Cardiac muscle cell (in vitro differentiated cells and primary cell): Measurements from ENCODE around the gene USP53. TPM values are rescaled to one million over a fixed set of nuclear protein-coding genes. Genes with fewer than 3 reads are reported as not detected.

Experiments
- DNase-seq, 2 donors: peaks; one replicate each; pipeline versions ENCODE4 v3.0.0 to v3.0.0-alpha.2; 2010 to 2017; ENCODE audit warnings: low read depth in 1 of 2, low spot score in 1 of 2
- H3K27ac ChIP-seq: fragments of 200-600 bp; sonication (generic); 2 replicates; pipeline ENCODE4 v1.5.1; 2016
- H3K27me3 ChIP-seq: fragments of 200-600 bp; sonication (generic); 2 replicates; pipeline ENCODE4 v1.6.0; 2016; ENCODE audit warnings: control low read depth
- H3K36me3 ChIP-seq: fragments of 200-600 bp; sonication (generic); 2 replicates; pipeline ENCODE4 v1.5.1; 2016; ENCODE audit warnings: control low read depth
- H3K4me1 ChIP-seq: fragments of 200-600 bp; sonication (generic); 2 replicates; pipeline ENCODE4 v1.8.1; 2017; ENCODE audit warnings: low read depth, mild to moderate bottlenecking, mixed run types
- H3K4me3 ChIP-seq: fragments of 200-600 bp; sonication (generic); 2 replicates; pipeline ENCODE4 v1.5.1; 2016; ENCODE audit warnings: mild to moderate bottlenecking
- H3K9me3 ChIP-seq: fragments of 200-600 bp; sonication (generic); 2 replicates; pipeline ENCODE4 v1.5.1; 2017; ENCODE audit warnings: low read depth, mild to moderate bottlenecking, control low read depth
- CTCF ChIP-seq: IDR thresholded peaks from 2 replicates; pipeline ENCODE4 v1.5.1; 2012; ENCODE audit warnings: low read depth, mild to moderate bottlenecking, low read length
- polyA plus RNA-seq: library from polyadenylated mRNA; unstranded; fragments of >200 nt; fragmentation: Nextera tagmentation; extraction: Ambion mirVana; gene quantifications from 2 replicates; pipeline ENCODE4 v1.2.1, GENCODE V29; 2016
- total RNA-seq: library from RNA; depleted of rRNA; stranded (reverse); fragments of >200 nt; gene quantifications from 2 replicates; pipeline ENCODE4 v1.2.3, GENCODE V29; 2016

USP53 gene
- total and polyA plus RNA-seq, 2 experiments from 2014 or later: 14.1 to 28.1 TPM

DNA sequence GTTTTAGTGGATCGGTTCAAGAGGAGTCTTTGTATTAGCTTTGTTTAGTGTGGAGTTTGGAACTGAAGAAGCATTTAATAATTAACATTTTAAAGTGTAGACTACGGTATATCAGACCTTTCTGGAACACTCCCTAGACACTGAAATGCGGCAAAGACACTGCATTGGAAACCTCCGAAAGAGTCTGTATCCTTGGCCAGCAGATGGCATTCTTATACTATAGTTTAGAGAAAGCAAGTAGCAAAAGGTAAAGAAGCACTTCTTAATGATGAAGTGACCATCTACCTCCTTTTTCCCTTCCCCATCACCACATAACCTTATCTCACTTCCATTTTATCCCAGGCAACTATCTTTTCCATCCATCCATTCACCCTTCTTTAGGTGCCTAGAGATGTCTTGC is 101.8 kb downstream of the USP53 start:
- no peaks in the 10 kb centered on the region for H3K27me3 ChIP-seq
- H3K27ac ChIP-seq: no peak overlapping the region
- TF ChIP-seq CTCF: peak; percentile 55
- DNase-seq: peak; percentile 64 to 68
- no peaks in the 10 kb centered on the region for H3K9me3 ChIP-seq
- no peak overlapping the region for H3K4me3 ChIP-seq
- H3K36me3 ChIP-seq: peaks cover 6% of the 10 kb centered on the region
- H3K4me1 ChIP-seq: no peaks in the 10 kb centered on the region

- TF ChIP-seq CTCF: no peak
- H3K27me3 ChIP-seq: no peaks in the 10 kb centered on the region
- H3K36me3 ChIP-seq: peaks cover 11% of the 10 kb centered on the region
- H3K4me3 ChIP-seq: no peak overlapping the region
- peak overlapping the region; percentile 37 for H3K27ac ChIP-seq
- H3K4me1 ChIP-seq: no peaks in the 10 kb centered on the region
- no peaks in the 10 kb centered on the region for H3K9me3 ChIP-seq
- DNase-seq: no peak
Observed at GRCh38 chr4:119315036-119315435, 102.5 kb downstream of the USP53 start.

- TF ChIP-seq CTCF: no peak
- Histone ChIP-seq H3K27me3 (no peaks in the 10 kb centered on the region), H3K27ac (no peak overlapping the region), H3K36me3 (peaks cover 16% of the 10 kb centered on the region), H3K4me3 (no peak overlapping the region), H3K4me1 (no peaks in the 10 kb centered on the region), H3K9me3 (no peaks in the 10 kb centered on the region)
- no peak for DNase-seq
Observed at GRCh38 chr4:119317990-119318389, 105.5 kb downstream of the USP53 start.

DNA sequence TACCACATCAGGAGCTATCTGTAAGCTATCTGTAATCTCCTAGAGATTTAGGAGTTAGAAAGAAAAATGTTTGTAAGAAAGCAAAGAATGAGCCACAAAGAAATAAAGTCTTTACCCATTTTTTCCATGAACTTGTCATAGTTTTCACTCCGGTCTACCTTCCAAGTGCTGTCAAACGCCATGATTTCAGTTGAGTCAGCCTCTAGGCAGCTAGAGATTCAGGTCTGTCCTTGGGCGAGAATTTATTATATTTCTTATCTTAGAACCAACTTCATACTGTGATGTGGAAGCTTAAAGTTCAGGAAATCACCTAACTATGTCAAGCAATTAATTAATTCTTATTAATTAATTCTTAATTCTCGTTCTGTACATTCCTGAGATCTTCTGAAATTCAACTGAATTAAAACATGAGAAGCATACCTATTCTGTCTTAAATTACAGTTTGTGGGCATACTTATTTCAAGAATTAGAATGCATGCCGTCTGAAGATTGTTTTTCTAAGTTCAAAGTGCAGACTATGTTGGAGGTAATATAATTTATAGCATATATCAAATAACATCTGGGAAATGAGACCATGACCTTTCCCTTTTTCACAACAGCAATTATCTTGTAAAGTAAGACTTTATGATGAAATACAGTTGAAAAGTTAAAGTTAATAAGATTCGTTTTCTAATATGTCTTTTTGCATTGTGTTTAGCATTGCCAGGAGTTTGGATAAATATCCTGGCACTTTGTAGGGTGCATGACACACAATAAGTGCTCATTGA is 109.6 kb downstream of the USP53 start, which contains the start of gene FABP2:
Gene FABP2 (minus strand): TSS at position 218 of the 767 bp plus-strand sequence. CDS start 36 bp downstream, at position 182.
- TF ChIP-seq CTCF: no peak
- Histone ChIP-seq H3K36me3 (peaks cover 16% of the 10 kb centered on the region), H3K27ac (no peak within 1 kb of the TSS), H3K4me1 (no peaks in the 10 kb centered on the region), H3K9me3 (no peaks in the 10 kb centered on the region), H3K4me3 (no peak within 1 kb of the TSS), H3K27me3 (no peaks in the 10 kb centered on the region)
- DNase-seq: no peak

DNA sequence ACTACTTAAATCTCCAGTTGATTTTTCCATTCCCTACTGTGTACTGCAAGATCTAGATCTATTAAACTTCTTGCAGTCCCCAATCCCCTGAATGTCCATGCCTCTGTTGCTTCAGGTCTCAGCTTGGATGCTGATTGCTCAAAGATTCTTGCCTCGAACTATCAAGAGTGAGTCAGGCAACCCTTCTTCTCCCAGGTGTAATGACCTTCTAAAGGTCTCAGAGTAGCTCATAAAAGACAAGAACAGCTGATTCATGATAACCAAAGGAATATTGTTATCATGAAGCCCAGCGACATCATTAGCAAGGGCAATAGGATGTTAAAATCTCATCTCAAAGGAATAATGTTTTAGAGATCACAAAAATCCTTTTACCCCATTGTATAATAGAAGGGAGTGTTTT is 116.2 kb downstream of the USP53 start:
- H3K27me3 ChIP-seq: no peaks in the 10 kb centered on the region
- no peak for DNase-seq
- no peaks in the 10 kb centered on the region for H3K9me3 ChIP-seq
- no peaks in the 10 kb centered on the region for H3K36me3 ChIP-seq
- H3K4me1 ChIP-seq: peaks cover 14% of the 10 kb centered on the region
- H3K4me3 ChIP-seq: no peak overlapping the region
- no peak for TF ChIP-seq CTCF
- no peak overlapping the region for H3K27ac ChIP-seq
